H1 (cell line): ENCODE measurements around the gene PRKAR2B. TPM values are rescaled to one million over a fixed set of nuclear protein-coding genes. Genes with fewer than 3 reads are reported as not detected.
A peak's percentile ranks its signal among the peaks of the same experiment; 100 is the strongest.

ENCODE experiments used
- CTCF ChIA-PET: fragments of 300-600 bp; sonication (Branson Sonifier 250); formaldehyde crosslinking; loops from one replicate; lab custom pipeline; 2021; ENCODE audit not compliant: partially characterized antibody; lab: Charles Lee
- POLR2A ChIA-PET: fragments of 300-600 bp; sonication (Branson Sonifier 250); formaldehyde crosslinking; loops from one replicate; lab custom pipeline; 2021; ENCODE audit warnings: inconsistent platforms; ENCODE audit not compliant: partially characterized antibody; lab: Charles Lee
- DNase-seq, 2 experiments: peaks; one replicate each; pipeline versions ENCODE4 v3.0.0 to v3.0.0-alpha.2; 2010 to 2022; ENCODE audit warnings: low spot score in 2 of 2, low read depth in 1 of 2, mixed read lengths in 1 of 2
- FAIRE-seq: peaks from 2 replicates; lab custom pipeline; 2011; peaks lifted over from hg19 to GRCh38; lab: Jason Lieb, UNC
- H2AFZ ChIP-seq: 2 replicates; pipeline ENCODE4 v1.8.1; 2012; ENCODE audit warnings: low read length, inconsistent platforms
- H2AK5ac ChIP-seq: 2 replicates; pipeline ENCODE4 v1.6.1; 2013; ENCODE audit warnings: low read depth, low read length
- H2BK120ac ChIP-seq: replicated peaks from 2 replicates; pipeline ENCODE3; 2013; ENCODE audit warnings: low read depth, low read length, inconsistent platforms
- H2BK12ac ChIP-seq: 2 replicates; pipeline ENCODE4 v1.6.1; 2013; ENCODE audit warnings: low read depth, low read length
- H2BK15ac ChIP-seq: 2 replicates; pipeline ENCODE4 v1.6.1; 2013; ENCODE audit warnings: low read length
- H2BK20ac ChIP-seq: 2 replicates; pipeline ENCODE4 v1.6.1; 2013; ENCODE audit warnings: low read length
- H2BK5ac ChIP-seq: 2 replicates; pipeline ENCODE4 v1.6.1; 2013; ENCODE audit warnings: low read depth, low read length
- H3K14ac ChIP-seq: 2 replicates; pipeline ENCODE4 v1.6.1; 2013; ENCODE audit warnings: inconsistent platforms; ENCODE audit not compliant: insufficient read length
- H3K18ac ChIP-seq: 2 replicates; pipeline ENCODE4 v1.6.1; 2013; ENCODE audit warnings: low read length; ENCODE audit errors: extremely low read depth
- H3K23ac ChIP-seq: 2 replicates; pipeline ENCODE4 v1.6.1; 2013; ENCODE audit warnings: inconsistent platforms; ENCODE audit not compliant: insufficient read length
- H3K23me2 ChIP-seq: 2 replicates; pipeline ENCODE4 v1.6.1; 2013; ENCODE audit warnings: low read depth, low read length
- H3K27ac ChIP-seq: 2 replicates; pipeline ENCODE4 v1.6.1; 2011; ENCODE audit warnings: low read depth, low read length, inconsistent platforms
- H3K27me3 ChIP-seq, 4 experiments: replicated peaks in 1 of 4; 1 replicate in 1 of 4; 2 replicates in 3 of 4; pipeline versions ENCODE4 v1.6.1 to v1.8.1; 2011 to 2013; ENCODE audit warnings: low read length in 3 of 4, mild to moderate bottlenecking in 3 of 4, inconsistent platforms in 2 of 4, mixed read lengths in 2 of 4, moderate library complexity in 1 of 4; ENCODE audit not compliant: control insufficient read depth in 3 of 4, insufficient read depth in 3 of 4; ENCODE audit errors: extremely low read depth in 1 of 4
- H3K36me3 ChIP-seq, 4 experiments: 2 replicates each; pipeline versions ENCODE4 v1.6.1 to v1.8.1; 2011 to 2013; ENCODE audit warnings: mild to moderate bottlenecking in 4 of 4, low read length in 3 of 4, moderate library complexity in 2 of 4, control low read depth in 1 of 4, inconsistent platforms in 1 of 4; ENCODE audit not compliant: insufficient read depth in 4 of 4, control insufficient read depth in 2 of 4
- H3K4ac ChIP-seq: replicated peaks from 2 replicates; pipeline ENCODE3; 2013; ENCODE audit warnings: low read length, low read depth, mixed read lengths, inconsistent platforms; ENCODE audit not compliant: insufficient read length
- H3K4me1 ChIP-seq, 4 experiments: replicated peaks in 1 of 4; 1 replicate in 1 of 4; 2 replicates in 3 of 4; pipeline versions ENCODE4 v1.6.1 to v1.8.1; 2011 to 2013; ENCODE audit warnings: low read length in 3 of 4, inconsistent platforms in 2 of 4, mixed read lengths in 1 of 4; ENCODE audit not compliant: insufficient read depth in 4 of 4, control insufficient read depth in 3 of 4
- H3K4me2 ChIP-seq, 2 experiments: 2 replicates each; pipeline versions ENCODE4 v1.6.1 to v1.8.1; 2011 to 2013; ENCODE audit warnings: low read depth in 2 of 2, low read length in 2 of 2, control low read depth in 1 of 2, inconsistent platforms in 1 of 2, mild to moderate bottlenecking in 1 of 2; ENCODE audit not compliant: insufficient read depth in 1 of 2
- H3K4me3 ChIP-seq, 4 experiments: fragments of 200-600, 300-600 bp in 1 of 4; sonication (generic), shearing (Covaris generic), sonication (Bioruptor Twin) in 1 of 4; 2 replicates each; pipeline versions ENCODE4 v1.5.1 to v1.8.1; 2011 to 2016; ENCODE audit warnings: low read length in 4 of 4, low read depth in 3 of 4, control low read depth in 2 of 4, inconsistent platforms in 2 of 4, mild to moderate bottlenecking in 2 of 4, mixed read lengths in 1 of 4, moderate library complexity in 1 of 4; ENCODE audit not compliant: insufficient read depth in 2 of 4; ENCODE audit errors: extremely low read depth in 1 of 4
- H3K56ac ChIP-seq: replicated peaks from 2 replicates; pipeline ENCODE3; 2013; ENCODE audit warnings: low read depth, mild to moderate bottlenecking, mixed read lengths, low read length, inconsistent platforms; ENCODE audit not compliant: insufficient read length
- H3K79me1 ChIP-seq: 2 replicates; pipeline ENCODE4 v1.6.1; 2013; ENCODE audit warnings: low read depth, low read length, control low read depth
- H3K79me2 ChIP-seq, 2 experiments: 2 replicates each; pipeline versions ENCODE4 v1.6.1 to v1.8.1; 2012 to 2013; ENCODE audit warnings: low read length in 2 of 2, mild to moderate bottlenecking in 2 of 2, inconsistent platforms in 1 of 2; ENCODE audit not compliant: insufficient read depth in 2 of 2, control insufficient read depth in 1 of 2
- H3K9ac ChIP-seq, 4 experiments: replicated peaks in 1 of 4; 1 replicate in 1 of 4; 2 replicates in 3 of 4; pipeline versions ENCODE4 v1.6.1 to v1.8.1; 2011 to 2013; ENCODE audit warnings: low read depth in 3 of 4, low read length in 3 of 4, control low read depth in 2 of 4, mild to moderate bottlenecking in 2 of 4, moderate library complexity in 2 of 4, inconsistent platforms in 1 of 4; ENCODE audit errors: extremely low read depth in 1 of 4
- H3K9me3 ChIP-seq, 2 experiments: 2 replicates each; pipeline versions ENCODE4 v1.6.1 to v1.8.1; 2012 to 2013; ENCODE audit warnings: mild to moderate bottlenecking in 2 of 2, moderate library complexity in 2 of 2, control low read depth in 1 of 2, inconsistent platforms in 1 of 2, low read depth in 1 of 2, low read length in 1 of 2, mixed read lengths in 1 of 2; ENCODE audit not compliant: insufficient read depth in 2 of 2
- H4K20me1 ChIP-seq, 2 experiments: replicated peaks in 1 of 2; 2 replicates each; pipeline versions ENCODE3 to v1.8.1; 2011 to 2013; ENCODE audit warnings: inconsistent platforms in 2 of 2, low read length in 2 of 2, mild to moderate bottlenecking in 1 of 2; ENCODE audit not compliant: insufficient read depth in 2 of 2, control insufficient read depth in 1 of 2
- H4K5ac ChIP-seq: 2 replicates; pipeline ENCODE4 v1.6.1; 2013; ENCODE audit warnings: low read length, low read depth, mixed read lengths, inconsistent platforms; ENCODE audit not compliant: insufficient read length
- H4K8ac ChIP-seq: 2 replicates; pipeline ENCODE4 v1.8.0; 2013; ENCODE audit warnings: mild to moderate bottlenecking, moderate library complexity, low read length, inconsistent platforms; ENCODE audit not compliant: insufficient read depth; ENCODE audit errors: extremely low read depth
- H4K91ac ChIP-seq: replicated peaks from 2 replicates; pipeline ENCODE3; 2013; ENCODE audit warnings: low read length, mixed read lengths, inconsistent platforms; ENCODE audit not compliant: insufficient read length
- E2F6 ChIP-seq: IDR thresholded peaks from 2 replicates; pipeline ENCODE4 v1.6.1; 2012; ENCODE audit warnings: inconsistent platforms
- JUN ChIP-seq: IDR thresholded peaks from 2 replicates; pipeline ENCODE4 v1.6.1; 2011; ENCODE audit warnings: low read depth, mild to moderate bottlenecking, improper control_type of control experiment, low read length
- KDM4A ChIP-seq: IDR thresholded peaks from one replicate; pipeline ENCODE4 v1.7.1; 2012; ENCODE audit warnings: low read depth, mild to moderate bottlenecking, moderate library complexity, low read length, inconsistent platforms; ENCODE audit not compliant: severe bottlenecking
- POLR2AphosphoS5 ChIP-seq: IDR thresholded peaks from 2 replicates; pipeline ENCODE4 v1.6.1; 2011; ENCODE audit warnings: low read depth, low read length
- WGBS, 2 experiments: shearing (Covaris generic) in 1 of 2; methylation state at CpG; one replicate each; pipeline versions ENCODE4 v1.1.6 to v1.1.7; 2013 to 2015; ENCODE audit warnings: low lambda C conversion rate in 2 of 2, mixed read lengths in 2 of 2, inconsistent platforms in 1 of 2, low coverage in 1 of 2, missing lambda C conversion rate in 1 of 2; ENCODE audit not compliant: insufficient replicate concordance in 2 of 2, insufficient coverage in 1 of 2, insufficient read length in 1 of 2; ENCODE audit errors: extremely low coverage in 1 of 2, missing lambda C conversion rate in 1 of 2; 5-methylcytosine and 5-hydroxymethylcytosine counted together
- polyA plus RNA-seq, 7 experiments: library from polyadenylated mRNA; depleted of rRNA in 3 of 7; stranded (reverse) in 5 of 7; unstranded in 2 of 7; fragments of >200 nt in 5 of 7; fragments of 200-250 nt in 2 of 7; gene quantifications; 1 replicate in 5 of 7; 2 replicates in 1 of 7; 4 replicates in 1 of 7; pipeline versions ENCODE4 v1.2.1 to v1.2.3, GENCODE V29; 2011 to 2013; ENCODE audit warnings: missing spikeins in 2 of 7, mixed read lengths in 2 of 7
- total RNA-seq: library from RNA; stranded (reverse); fragmentation: NEBNext Ultra II Directional; extraction: Animal tissue kit (Norgen Biotek cat#: 25700); gene quantifications from 2 replicates; pipeline ENCODE4 v1.2.1, GENCODE V29; 2021

Gene PRKAR2B
- total and polyA plus RNA-seq, 2 of the 8 experiments (the other 6 are each of a cell fraction or from before 2014, with no cell fraction given) = 10.4 to 37.0 TPM

GRCh38 chr7:107166736-107167426, 122.4 kb downstream of the PRKAR2B start:
- no peak overlapping the region for H3K56ac ChIP-seq

More at GRCh38 chr7:107166736-107167426, 122.4 kb downstream of the PRKAR2B start:
- H2BK5ac ChIP-seq = no peak overlapping the region
- no peak overlapping the region for H2BK120ac ChIP-seq
- H3K4me2 ChIP-seq = peak overlapping the region; percentile 73 to 93; a peak in 3 of 4 replicates
- H3K4me1 ChIP-seq = peaks cover 0 to 2% (median under 1%) of the 10 kb centered on the region in 4 experiments; a peak in 2 of 7 replicates
- no peak for FAIRE-seq
- H2BK20ac ChIP-seq = no peak overlapping the region
- no peaks in the 10 kb centered on the region for H4K20me1 ChIP-seq
- no peak overlapping the region for H3K14ac ChIP-seq
- no peaks in the 10 kb centered on the region for H3K9me3 ChIP-seq
- H3K9ac ChIP-seq = no peak overlapping the region
- WGBS, 2 experiments = 68% methylated on average over 5 of the region's 5 CpGs; no CpG with 5 or more reads in 1 of the 2 experiments
- DNase-seq = no peak
- no peak overlapping the region for H4K91ac ChIP-seq
- H2BK15ac ChIP-seq = no peak overlapping the region
- peaks cover 6 to 18% of the 10 kb centered on the region in 2 experiments for H3K79me2 ChIP-seq
- H3K27me3 ChIP-seq = no peaks in the 10 kb centered on the region
- no peaks in the 10 kb centered on the region for H3K36me3 ChIP-seq
- H3K27ac ChIP-seq = peak overlapping the region; percentile 96; the same call in 1 of the 2 replicates
- no peak overlapping the region for H4K8ac ChIP-seq
- peak overlapping the region; percentile 69; the same call in 1 of the 2 replicates for H2AFZ ChIP-seq
- no peak overlapping the region for H3K4ac ChIP-seq
- H3K79me1 ChIP-seq = no peaks in the 10 kb centered on the region
- H3K18ac ChIP-seq = no peak overlapping the region
- TF ChIP-seq POLR2AphosphoS5 (no peak), E2F6 (no peak), JUN (no peak), KDM4A (no peak)
- H4K5ac ChIP-seq = no peak overlapping the region
- no peak overlapping the region for H3K23ac ChIP-seq
- H3K4me3 ChIP-seq = peak overlapping the region; percentile 57 to 85 (median 78); a peak in 5 of 8 replicates
- ChIA-PET POLR2A (interaction anchor here (0.6 to 1.5 kb wide), 5 partner anchors 8 to 780 kb away, joined by 3 to 5 read pairs (median 3); no protein-coding TSS in a partner anchor), CTCF (interaction anchor here (0.6 to 6.6 kb wide), 5 partner anchors 11 to 491 kb away, joined by 3 to 68 read pairs (median 7); no protein-coding TSS in a partner anchor)
- H2BK12ac ChIP-seq = no peak overlapping the region
- H2AK5ac ChIP-seq = no peak overlapping the region
- peaks cover 4% of the 10 kb centered on the region for H3K23me2 ChIP-seq
